Stimulated activated naive B cell treated with anti-CD40 and anti-IgM and Interleukin-4, amounts not matched to agents 10 μg/mL and 1 μg/mL and 100 μg/mL, for 72 hours (primary cell): Measurements from ENCODE around the gene ZIC5.
A peak's percentile ranks its signal among the peaks of the same experiment; 100 is the strongest.

Experiments
- ATAC-seq, 2 donors: fragments of 150-1000 bp; cut with Tn5 transposase; replicated peaks; 2 replicates each; pipeline ENCODE4 v1.10.0; 2021; ENCODE audit warnings: moderate library complexity in 1 of 2
- DNase-seq: peaks from one replicate; pipeline ENCODE4 v3.0.0; 2021
- H3K27ac Mint-ChIP-seq: one replicate; pipeline ENCODE4 v1.8.0; 2022; ENCODE audit warnings: mild to moderate bottlenecking, mixed read lengths
- H3K27me3 Mint-ChIP-seq, 2 donors: one replicate each; pipeline ENCODE4 v1.8.0; 2022; ENCODE audit warnings: mixed read lengths in 2 of 2
- H3K36me3 Mint-ChIP-seq, 2 donors: one replicate each; pipeline ENCODE4 v1.8.0; 2022; ENCODE audit warnings: mixed read lengths in 2 of 2, mild to moderate bottlenecking in 1 of 2
- H3K4me1 Mint-ChIP-seq, 2 donors: one replicate each; pipeline ENCODE4 v1.8.0; 2022; ENCODE audit warnings: mixed read lengths in 2 of 2, mild to moderate bottlenecking in 1 of 2
- H3K4me3 Mint-ChIP-seq, 2 donors: one replicate each; pipeline ENCODE4 v1.8.0; 2022; ENCODE audit warnings: mild to moderate bottlenecking in 2 of 2, mixed read lengths in 2 of 2, moderate library complexity in 1 of 2
- H3K9me3 Mint-ChIP-seq, 2 donors: one replicate each; pipeline ENCODE4 v1.8.0; 2022; ENCODE audit warnings: mixed read lengths in 2 of 2, mild to moderate bottlenecking in 1 of 2

ZIC5 gene

GRCh38 chr13:99929866-99930265, 41.7 kb downstream of the ZIC5 start:
- Mint-ChIP-seq H3K4me1 (no peaks in the 10 kb centered on the region), H3K4me3 (no peak overlapping the region), H3K36me3 (no peaks in the 10 kb centered on the region)

GRCh38 chr13:99926014-99926731, 45.4 kb downstream of the ZIC5 start:
- Mint-ChIP-seq H3K9me3 (peaks cover 0 to 2% of the 10 kb centered on the region in 2 donors), H3K27me3 (peaks cover 39 to 48% of the 10 kb centered on the region in 2 donors), H3K36me3 (no peaks in the 10 kb centered on the region), H3K4me1 (no peaks in the 10 kb centered on the region), H3K4me3 (no peak overlapping the region), H3K27ac (no peak overlapping the region)
- DNase-seq (no peak), ATAC-seq (no peak)

More at GRCh38 chr13:99929866-99930265, 41.7 kb downstream of the ZIC5 start:
- peaks cover 26% of the 10 kb centered on the region in 2 donors for H3K27me3 Mint-ChIP-seq
- H3K27ac Mint-ChIP-seq, result no peak overlapping the region
- DNase-seq (no peak), ATAC-seq (no peak)
- H3K9me3 Mint-ChIP-seq, result no peaks in the 10 kb centered on the region

- no peak for DNase-seq
- H3K36me3 Mint-ChIP-seq, result no peaks in the 10 kb centered on the region
- H3K4me3 Mint-ChIP-seq, result no peak overlapping the region
- H3K4me1 Mint-ChIP-seq, result no peaks in the 10 kb centered on the region
- H3K27ac Mint-ChIP-seq, result no peak overlapping the region
- no peak for ATAC-seq
- peaks cover 0 to 2% of the 10 kb centered on the region in 2 donors for H3K9me3 Mint-ChIP-seq
- peaks cover 31 to 43% of the 10 kb centered on the region in 2 donors for H3K27me3 Mint-ChIP-seq
These were observed 47.5 kb downstream of the ZIC5 start for GRCh38 chr13:99923877-99924582.

- peaks cover 37 to 51% of the 10 kb centered on the region in 2 donors for H3K27me3 Mint-ChIP-seq
- ATAC-seq, result no peak
- DNase-seq, result no peak
- no peak overlapping the region for H3K27ac Mint-ChIP-seq
- peaks cover 0 to 2% of the 10 kb centered on the region in 2 donors for H3K9me3 Mint-ChIP-seq
- no peaks in the 10 kb centered on the region for H3K36me3 Mint-ChIP-seq
- H3K4me1 Mint-ChIP-seq, result no peaks in the 10 kb centered on the region
- H3K4me3 Mint-ChIP-seq, result no peak overlapping the region
These were observed 48.7 kb downstream of the ZIC5 start for GRCh38 chr13:99922631-99923404.

GRCh38 chr13:99919132-99919531, 52.4 kb downstream of the ZIC5 start:
- Mint-ChIP-seq H3K27ac (no peak overlapping the region), H3K9me3 (peaks cover 0 to 2% of the 10 kb centered on the region in 2 donors)

GRCh38 chr13:99916366-99917103, 55.0 kb downstream of the ZIC5 start:
- DNase-seq, result no peak
- H3K27ac Mint-ChIP-seq, result no peak overlapping the region
- peaks cover 38 to 49% of the 10 kb centered on the region in 2 donors for H3K27me3 Mint-ChIP-seq
- peak; percentile 78 for ATAC-seq
- H3K4me1 Mint-ChIP-seq, result peaks cover 0 to 2% of the 10 kb centered on the region in 2 donors
- no peak overlapping the region for H3K4me3 Mint-ChIP-seq
- H3K36me3 Mint-ChIP-seq, result peaks cover 0 to 3% of the 10 kb centered on the region in 2 donors
- no peaks in the 10 kb centered on the region for H3K9me3 Mint-ChIP-seq

More at GRCh38 chr13:99919132-99919531, 52.4 kb downstream of the ZIC5 start:
- Mint-ChIP-seq H3K36me3 (no peaks in the 10 kb centered on the region), H3K27me3 (peaks cover 45 to 58% of the 10 kb centered on the region in 2 donors), H3K4me1 (peaks cover 0 to 2% of the 10 kb centered on the region in 2 donors), H3K4me3 (no peak overlapping the region)
- DNase-seq, result no peak
- ATAC-seq, result no peak

- Mint-ChIP-seq H3K36me3 (peaks cover 0 to 7% of the 10 kb centered on the region in 2 donors), H3K4me3 (no peak overlapping the region), H3K4me1 (peaks cover 0 to 2% of the 10 kb centered on the region in 2 donors), H3K9me3 (peaks cover 0 to 6% of the 10 kb centered on the region in 2 donors), H3K27me3 (peaks cover 52 to 56% of the 10 kb centered on the region in 2 donors), H3K27ac (no peak overlapping the region)
- DNase-seq (no peak), ATAC-seq (no peak)
These were observed 58.4 kb downstream of the ZIC5 start for GRCh38 chr13:99913167-99913566.
